B cell (primary cell): ENCODE data around the gene IFIT5. TPM values are rescaled to one million over a fixed set of nuclear protein-coding genes. Genes with fewer than 3 reads are reported as not detected.
"Not testable (repeated sequence)": the region's sequence is repeated elsewhere in the genome, so short reads cannot be mapped to it uniquely, and the experiment has no call there.

ENCODE experiments used
- ATAC-seq: fragments of 200-7000 bp; cut with Tn5 transposase; one replicate; pipeline ENCODE4 v1.10.0; 2021; ENCODE audit warnings: low read depth, mild to moderate bottlenecking, moderate number of reproducible peaks, moderate library complexity
- CTCF ChIA-PET: fragments of 350-600 bp; sonication (Branson Sonifier 250); formaldehyde crosslinking; loops from one replicate; lab custom pipeline; 2021; ENCODE audit warnings: antibody characterized with exemption, inconsistent platforms; lab: Charles Lee
- POLR2A ChIA-PET: fragments of 350-600 bp; sonication (Branson Sonifier 250); formaldehyde crosslinking; loops from one replicate; lab custom pipeline; 2021; ENCODE audit warnings: antibody characterized with exemption; lab: Charles Lee
- DNase-seq: peaks from one replicate; pipeline ENCODE4 v3.0.0; 2013
- H2AFZ ChIP-seq: 2 replicates; pipeline ENCODE4 v1.6.1; 2012; ENCODE audit warnings: mild to moderate bottlenecking, low read depth, low read length; ENCODE audit not compliant: insufficient read depth, poor library complexity, severe bottlenecking
- H3K27ac ChIP-seq, 2 donors: 1 replicate in 1 of 2; 2 replicates in 1 of 2; pipeline ENCODE4 v1.5.1; 2012 to 2013; ENCODE audit warnings: low read length in 2 of 2, mild to moderate bottlenecking in 2 of 2, moderate library complexity in 1 of 2
- H3K27me3 ChIP-seq, 4 experiments: fragments of 200-600 bp in 1 of 4; sonication (generic) in 1 of 4; replicated peaks in 1 of 4; 1 replicate in 2 of 4; 2 replicates in 2 of 4; pipeline versions ENCODE4 v1.6.1 to v1.7.0; 2013 to 2016; ENCODE audit warnings: low read length in 3 of 4, mild to moderate bottlenecking in 2 of 4, mixed read lengths in 1 of 4, moderate library complexity in 1 of 4; ENCODE audit not compliant: insufficient read depth in 4 of 4, control insufficient read depth in 3 of 4; ENCODE audit errors: control extremely low read depth in 1 of 4
- H3K36me3 ChIP-seq, 2 experiments: replicated peaks in 1 of 2; 1 replicate in 1 of 2; 2 replicates in 1 of 2; pipeline versions ENCODE4 v1.6.1 to v1.7.1; 2013; ENCODE audit warnings: low read length in 1 of 2; ENCODE audit not compliant: insufficient read depth in 2 of 2, control insufficient read depth in 1 of 2; ENCODE audit errors: control extremely low read depth in 1 of 2, extremely low read depth in 1 of 2
- H3K4me1 ChIP-seq, 2 donors: fragments of 200-600 bp in 1 of 2; sonication (generic) in 1 of 2; 1 replicate in 1 of 2; 2 replicates in 1 of 2; pipeline versions ENCODE4 v1.5.1 to v1.6.1; 2013 to 2017; ENCODE audit warnings: low read length in 2 of 2; ENCODE audit not compliant: control insufficient read depth in 2 of 2, insufficient read depth in 2 of 2
- H3K4me2 ChIP-seq: replicated peaks from 2 replicates; pipeline ENCODE3; 2012; ENCODE audit warnings: mild to moderate bottlenecking, low read depth, low read length; ENCODE audit not compliant: poor library complexity, severe bottlenecking
- H3K4me3 ChIP-seq, 5 experiments: fragments of 200-600 bp in 1 of 5; sonication (generic) in 1 of 5; 1 replicate in 3 of 5; 2 replicates in 2 of 5; pipeline versions ENCODE4 v1.5.1 to v1.7.0; 2011 to 2016; ENCODE audit warnings: low read length in 4 of 5, mild to moderate bottlenecking in 4 of 5, low read depth in 2 of 5, control low read depth in 1 of 5, moderate library complexity in 1 of 5; ENCODE audit not compliant: insufficient read depth in 1 of 5; ENCODE audit errors: control extremely low read depth in 1 of 5, extremely low read depth in 1 of 5
- H3K79me2 ChIP-seq: fragments of 200-600 bp; sonication (generic); one replicate; pipeline ENCODE4 v1.6.0; 2016; ENCODE audit warnings: low read length; ENCODE audit not compliant: control insufficient read depth, insufficient read depth
- H3K9ac ChIP-seq: fragments of 200-600 bp; sonication (generic); 2 replicates; pipeline ENCODE4 v1.6.1; 2017; ENCODE audit warnings: mild to moderate bottlenecking, low read length, moderate library complexity
- H3K9me3 ChIP-seq, 3 donors: one replicate each; pipeline versions ENCODE4 v1.6.1 to v1.7.1; 2013; ENCODE audit warnings: low read length in 2 of 3; ENCODE audit not compliant: control insufficient read depth in 2 of 3, insufficient read depth in 1 of 3; ENCODE audit errors: control extremely low read depth in 1 of 3
- H4K20me1 ChIP-seq: 2 replicates; pipeline ENCODE4 v1.6.0; 2012; ENCODE audit warnings: mild to moderate bottlenecking, low read length; ENCODE audit not compliant: insufficient read depth, control insufficient read depth, poor library complexity, severe bottlenecking
- H3K27ac Mint-ChIP-seq: one replicate; pipeline ENCODE4 v1.8.0; 2021; ENCODE audit warnings: mixed read lengths
- H3K27me3 Mint-ChIP-seq: one replicate; pipeline ENCODE4 v1.8.0; 2021; ENCODE audit warnings: mixed read lengths
- H3K4me1 Mint-ChIP-seq: one replicate; pipeline ENCODE4 v1.8.0; 2021; ENCODE audit warnings: mixed read lengths
- H3K4me3 Mint-ChIP-seq: one replicate; pipeline ENCODE4 v1.8.0; 2021; ENCODE audit warnings: mixed read lengths
- H3K9me3 Mint-ChIP-seq: one replicate; pipeline ENCODE4 v1.8.0; 2022; ENCODE audit warnings: mixed read lengths; ENCODE audit not compliant: insufficient read depth
- EZH2 ChIP-seq: IDR thresholded peaks from 2 replicates; pipeline ENCODE4 v1.6.1; 2012; ENCODE audit warnings: borderline replicate concordance, low read depth, mild to moderate bottlenecking, moderate library complexity, low read length; ENCODE audit not compliant: insufficient read depth, poor library complexity, severe bottlenecking
- WGBS: methylation state at CpG from one replicate; pipeline ENCODE4 v1.1.5; 2013; ENCODE audit warnings: missing lambda C conversion rate; ENCODE audit not compliant: insufficient coverage; 5-methylcytosine and 5-hydroxymethylcytosine counted together
- intact Hi-C: fragments of 100-400 bp; cut with micrococcal nuclease; formaldehyde crosslinking; loops from one replicate; pipeline ENCODE4 v1.10.0; 2022
- polyA plus RNA-seq: library from polyadenylated mRNA; depleted of rRNA; stranded (reverse); fragments of >200 nt; gene quantifications from 2 replicates; pipeline ENCODE4 v1.2.3, GENCODE V29; 2012
- total RNA-seq, 2 donors: library from RNA; stranded (reverse); fragments of 120-200 nt in 1 of 2; gene quantifications; 1 replicate in 1 of 2; 2 replicates in 1 of 2; pipeline versions ENCODE4 v1.2.3 to v1.2.4, GENCODE V29; 2013 to 2022
- TF ChIP-seq, protein P1 (sequence below): fragments of 200-600 bp; IDR thresholded peaks from one replicate; pipeline ENCODE4 v1.8.0; 2022; ENCODE audit warnings: antibody characterized with exemption, mild to moderate bottlenecking

The IFIT5 gene
- total and polyA plus RNA-seq, 2 donors (not counting 1 experiment from before 2014, with no cell fraction given) = 7.0 to 23.2 TPM

DNA sequence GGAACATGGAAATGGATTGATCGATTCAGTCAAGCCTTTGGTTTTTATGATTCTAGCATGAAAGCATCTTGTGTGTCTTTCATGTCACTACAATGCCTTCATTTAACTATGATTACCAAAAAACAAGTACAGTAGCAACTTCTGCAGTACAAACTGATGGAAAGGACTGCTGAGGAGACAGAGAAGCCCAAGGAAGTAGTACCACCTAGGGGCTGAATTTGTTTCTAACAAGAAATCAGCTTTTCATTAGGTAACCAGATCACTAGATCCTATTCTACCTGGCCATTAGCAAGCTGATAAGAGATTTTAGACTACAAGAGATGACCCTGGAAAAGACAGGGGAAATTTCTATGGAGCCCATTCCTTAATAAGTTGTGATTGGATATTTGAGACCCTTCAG lies 25.1 kb upstream of the IFIT5 start:
- DNase-seq = peak; percentile 27
- CTCF ChIA-PET = interaction anchor here (0.9 to 1.6 kb wide), 5 partner anchors 20 to 145 kb away, joined by 3 to 4 read pairs (median 3); partner anchors contain the start of gene LIPA
- Histone ChIP-seq H3K36me3 (no peaks in the 10 kb centered on the region), H3K4me2 (no peak overlapping the region), H3K9ac (no peak overlapping the region), H2AFZ (no peak overlapping the region), H3K27me3 (no peaks in the 10 kb centered on the region), H3K4me3 (no peak overlapping the region), H3K9me3 (no peaks in the 10 kb centered on the region), H3K27ac (no peak overlapping the region), H4K20me1 (no peaks in the 10 kb centered on the region), H3K79me2 (peaks cover 11% of the 10 kb centered on the region), H3K4me1 (peaks cover 32 to 34% of the 10 kb centered on the region in 2 donors)
- intact Hi-C loops = no loop called here
- no peak overlapping the region for H3K27ac Mint-ChIP-seq
- H3K27me3 Mint-ChIP-seq = no peaks in the 10 kb centered on the region
- TF ChIP-seq, protein P1, sequence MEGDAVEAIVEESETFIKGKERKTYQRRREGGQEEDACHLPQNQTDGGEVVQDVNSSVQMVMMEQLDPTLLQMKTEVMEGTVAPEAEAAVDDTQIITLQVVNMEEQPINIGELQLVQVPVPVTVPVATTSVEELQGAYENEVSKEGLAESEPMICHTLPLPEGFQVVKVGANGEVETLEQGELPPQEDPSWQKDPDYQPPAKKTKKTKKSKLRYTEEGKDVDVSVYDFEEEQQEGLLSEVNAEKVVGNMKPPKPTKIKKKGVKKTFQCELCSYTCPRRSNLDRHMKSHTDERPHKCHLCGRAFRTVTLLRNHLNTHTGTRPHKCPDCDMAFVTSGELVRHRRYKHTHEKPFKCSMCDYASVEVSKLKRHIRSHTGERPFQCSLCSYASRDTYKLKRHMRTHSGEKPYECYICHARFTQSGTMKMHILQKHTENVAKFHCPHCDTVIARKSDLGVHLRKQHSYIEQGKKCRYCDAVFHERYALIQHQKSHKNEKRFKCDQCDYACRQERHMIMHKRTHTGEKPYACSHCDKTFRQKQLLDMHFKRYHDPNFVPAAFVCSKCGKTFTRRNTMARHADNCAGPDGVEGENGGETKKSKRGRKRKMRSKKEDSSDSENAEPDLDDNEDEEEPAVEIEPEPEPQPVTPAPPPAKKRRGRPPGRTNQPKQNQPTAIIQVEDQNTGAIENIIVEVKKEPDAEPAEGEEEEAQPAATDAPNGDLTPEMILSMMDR = peak; percentile 35
- no peak for TF ChIP-seq EZH2
- WGBS = no CpG with 5 or more reads among the region's 1 CpG
- H3K4me1 Mint-ChIP-seq = peaks cover 34% of the 10 kb centered on the region
- H3K9me3 Mint-ChIP-seq = no peaks in the 10 kb centered on the region
- ATAC-seq = no peak
- no peak overlapping the region for H3K4me3 Mint-ChIP-seq
- POLR2A ChIA-PET = no interaction called here

DNA sequence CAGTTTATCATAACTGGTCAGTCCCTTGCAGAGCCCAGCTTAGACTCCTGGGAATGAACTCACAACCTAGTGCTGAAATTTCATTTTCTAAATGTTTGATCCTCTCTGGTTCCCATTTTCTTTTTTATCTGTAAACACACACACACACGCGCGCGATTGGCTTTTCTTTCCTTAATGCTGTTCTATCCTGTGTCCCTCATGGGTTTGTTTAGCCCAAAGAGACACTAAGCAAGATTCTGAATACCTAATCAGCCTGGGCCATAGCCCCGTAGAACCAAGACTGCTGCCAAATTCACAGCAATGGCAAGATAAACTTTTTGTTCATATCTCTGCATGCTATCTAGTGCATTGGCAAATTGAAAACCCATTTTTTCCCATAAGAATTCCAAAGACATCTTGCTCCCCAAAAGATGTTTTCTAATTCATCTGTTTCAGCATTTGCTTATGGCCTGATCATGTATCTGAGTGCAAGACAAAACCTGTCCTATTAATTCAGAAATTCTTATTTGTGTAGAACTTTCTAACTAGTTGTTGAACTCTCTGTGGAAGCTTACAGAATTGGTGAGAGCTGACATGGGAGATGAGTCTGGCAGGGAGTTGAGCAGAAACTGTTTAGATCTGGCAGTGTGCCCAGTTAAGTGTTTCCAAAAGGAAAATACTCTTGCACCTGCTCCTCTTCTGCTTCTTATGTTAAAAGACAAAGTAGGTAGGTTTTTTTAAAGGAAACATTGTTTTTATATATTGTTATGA lies 23.7 kb upstream of the IFIT5 start:
- Histone ChIP-seq H3K79me2 (peaks cover 22% of the 10 kb centered on the region), H2AFZ (no peak overlapping the region), H3K4me2 (no peak overlapping the region), H3K4me1 (peaks cover 19 to 20% of the 10 kb centered on the region in 2 donors), H3K9ac (no peak overlapping the region), H3K27me3 (no peaks in the 10 kb centered on the region), H4K20me1 (no peaks in the 10 kb centered on the region), H3K9me3 (no peaks in the 10 kb centered on the region), H3K4me3 (no peak overlapping the region), H3K36me3 (no peaks in the 10 kb centered on the region), H3K27ac (no peak overlapping the region)
- intact Hi-C loops = no loop called here
- ATAC-seq (no peak), DNase-seq (no peak)
- H3K27me3 Mint-ChIP-seq = no peaks in the 10 kb centered on the region
- POLR2A ChIA-PET = no interaction called here
- TF ChIP-seq, protein P1 = no peak
- TF ChIP-seq EZH2 = no peak
- H3K27ac Mint-ChIP-seq = peak overlapping the region; percentile 5
- no peaks in the 10 kb centered on the region for H3K9me3 Mint-ChIP-seq
- H3K4me3 Mint-ChIP-seq = peak overlapping the region; percentile 2
- CTCF ChIA-PET = interaction anchor here (0.7 to 2.2 kb wide), 4 partner anchors 21 to 140 kb away, joined by 3 to 8 read pairs (median 4); partner anchors contain the start of genes IFIT2 and LIPA
- H3K4me1 Mint-ChIP-seq = peaks cover 28% of the 10 kb centered on the region
- 94% methylated on average over 5 of the region's 5 CpGs for WGBS

GRCh38 chr10:89391226-89391576 lies 23.2 kb upstream of the IFIT5 start:
- CTCF ChIA-PET = interaction anchor here (0.7 to 2.2 kb wide), 2 partner anchors 22 to 90 kb away, joined by 3 to 8 read pairs; partner anchors contain the start of gene IFIT2
- H3K27ac ChIP-seq, POLR2A ChIA-PET, H3K4me3 Mint-ChIP-seq, H3K9ac ChIP-seq, ATAC-seq, H3K27me3 Mint-ChIP-seq, H3K9me3 Mint-ChIP-seq, H3K27ac Mint-ChIP-seq, H3K27me3 ChIP-seq, intact Hi-C loops, H2AFZ ChIP-seq, H3K4me3 ChIP-seq, H3K4me2 ChIP-seq, H4K20me1 ChIP-seq, H3K9me3 ChIP-seq, DNase-seq, H3K36me3 ChIP-seq: not testable (repeated sequence)
- Histone ChIP-seq H3K4me1 (peaks cover 19 to 20% of the 10 kb centered on the region in 2 donors), H3K79me2 (peaks cover 23% of the 10 kb centered on the region)
- WGBS = no CpG with 5 or more reads among the region's 4 CpGs
- peaks cover 28% of the 10 kb centered on the region for H3K4me1 Mint-ChIP-seq
